IPS-18c (cell line): ENCODE results near the gene PHRF1.
"Not testable (repeated sequence)": the region's sequence is repeated elsewhere in the genome, so short reads cannot be mapped to it uniquely, and the experiment has no call there.

Experiments
- H3K4me3 ChIP-seq: 2 replicates; pipeline ENCODE4 v1.7.0; 2013; ENCODE audit warnings: low read depth, mild to moderate bottlenecking, low read length, moderate library complexity; ENCODE audit not compliant: insufficient read depth
- H3K9me3 ChIP-seq: one replicate; pipeline ENCODE4 v1.6.1; 2013; ENCODE audit warnings: mild to moderate bottlenecking, low read length, moderate library complexity; ENCODE audit not compliant: control insufficient read depth, insufficient read depth

Gene PHRF1

DNA sequence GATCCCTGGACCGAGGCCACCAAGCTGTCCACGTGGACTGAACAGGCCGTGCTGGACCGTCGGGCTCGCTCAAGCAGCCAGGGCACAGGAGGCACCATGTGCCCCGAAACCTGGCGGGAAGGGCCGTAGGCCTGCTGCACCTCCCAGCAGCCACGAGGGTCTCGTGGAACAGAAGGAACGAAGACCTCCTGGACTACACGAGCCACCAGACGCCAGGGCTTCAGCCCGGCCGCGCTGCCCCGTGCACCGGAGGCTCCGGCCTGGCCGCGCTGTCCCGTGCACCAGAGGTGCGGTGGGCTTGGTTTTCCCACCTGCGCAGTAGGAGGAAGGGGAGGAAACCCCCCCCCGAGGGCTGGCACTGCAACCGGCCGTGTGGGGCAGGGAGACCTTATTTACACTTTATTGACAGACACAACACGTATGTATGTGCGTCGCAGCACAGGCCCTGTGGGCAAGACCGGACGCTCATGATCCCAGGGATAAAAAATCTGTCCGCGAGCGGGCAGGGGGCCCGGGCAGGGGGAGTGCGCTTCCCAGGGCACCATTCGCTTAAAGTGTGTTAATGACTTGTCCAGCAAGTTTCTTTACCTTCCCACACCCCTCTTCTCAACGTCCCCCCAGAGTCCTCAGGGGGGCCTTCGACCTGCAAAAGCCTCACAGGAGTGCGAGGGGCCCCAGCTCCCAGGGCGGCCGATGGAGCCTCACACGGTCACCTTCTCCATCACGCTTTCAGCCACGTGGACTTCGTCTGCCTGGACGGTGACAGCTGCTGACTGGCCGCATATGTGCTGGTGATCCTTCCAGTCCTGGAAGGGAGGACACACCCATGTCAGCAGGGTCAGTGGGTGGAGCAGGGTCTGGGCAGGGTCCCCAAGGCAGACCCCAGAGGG lies 67.8 kb downstream of the PHRF1 start:
- Histone ChIP-seq H3K9me3 (no peaks in the 10 kb centered on the region), H3K4me3 (no peak overlapping the region)

DNA sequence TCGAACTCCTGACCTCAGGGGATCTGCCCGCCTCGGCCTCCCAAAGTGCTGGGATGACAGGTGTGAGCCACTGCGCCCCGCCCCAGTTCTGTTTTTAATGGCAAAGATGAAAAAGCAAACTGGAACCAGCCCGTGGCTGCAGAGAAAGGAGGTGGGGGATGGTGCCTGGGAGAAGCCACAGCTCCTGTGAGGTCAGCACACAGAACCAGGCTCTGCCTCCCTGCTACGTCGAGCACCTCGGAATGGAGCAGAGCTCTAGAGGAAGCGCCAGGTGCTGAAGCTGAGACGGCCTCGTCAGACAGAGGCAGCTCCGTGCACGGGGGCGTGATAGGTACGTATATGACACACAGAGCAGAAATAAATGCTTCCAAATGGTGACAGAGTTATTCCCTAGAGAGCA lies 69.3 kb downstream of the PHRF1 start:
- Histone ChIP-seq H3K9me3 (no peaks in the 10 kb centered on the region), H3K4me3 (no peak overlapping the region)

- Histone ChIP-seq H3K4me3 (no peak overlapping the region), H3K9me3 (no peaks in the 10 kb centered on the region)
Observed at GRCh38 chr11:646214-646613, 69.9 kb downstream of the PHRF1 start.

- not testable (repeated sequence) for H3K9me3 ChIP-seq, H3K4me3 ChIP-seq
Observed at GRCh38 chr11:647672-648158, 71.4 kb downstream of the PHRF1 start.

GRCh38 chr11:650482-650881 lies 74.2 kb downstream of the PHRF1 start:
- H3K4me3 ChIP-seq: no peak overlapping the region
- no peaks in the 10 kb centered on the region for H3K9me3 ChIP-seq

DNA sequence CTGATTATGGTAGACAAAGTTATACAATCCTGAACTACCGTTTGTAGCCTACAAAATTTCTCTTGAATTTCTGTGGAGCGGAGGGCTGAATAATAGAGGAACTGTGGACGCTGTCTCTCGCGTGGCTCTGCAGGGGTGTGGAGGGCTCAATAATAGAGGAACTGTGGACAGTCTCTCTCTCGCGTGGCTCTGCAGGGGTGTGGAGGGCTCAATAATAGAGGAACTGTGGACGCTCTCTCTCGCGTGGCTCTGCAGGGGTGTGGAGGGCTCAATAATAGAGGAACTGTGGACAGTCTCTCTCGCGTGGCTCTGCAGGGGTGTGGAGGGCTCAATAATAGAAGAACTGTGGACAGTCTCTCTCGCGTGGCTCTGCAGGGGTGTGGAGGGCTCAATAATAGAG lies 76.9 kb downstream of the PHRF1 start:
- H3K4me3 ChIP-seq, H3K9me3 ChIP-seq: not testable (repeated sequence)

DNA sequence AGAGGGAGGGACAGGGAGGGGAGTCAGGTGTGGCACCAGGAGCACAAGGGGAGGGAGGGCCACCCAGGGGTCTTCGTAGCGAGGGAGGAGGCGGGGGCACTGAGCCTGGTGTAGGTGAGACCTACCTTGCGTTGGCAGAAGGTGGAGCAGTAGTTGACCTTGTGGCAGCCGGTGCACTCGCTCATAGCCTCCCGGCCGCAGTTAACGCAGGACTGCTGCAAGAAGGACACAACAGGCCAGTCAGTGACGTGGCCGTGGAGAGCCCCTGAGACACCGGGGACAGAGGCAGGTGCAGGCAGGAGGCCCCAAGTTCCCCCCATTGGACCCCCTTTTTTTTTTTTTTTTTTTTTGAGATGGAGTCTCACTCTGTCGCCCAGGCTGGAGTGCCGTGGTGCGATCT lies 77.6 kb downstream of the PHRF1 start:
- H3K4me3 ChIP-seq: no peak overlapping the region

GRCh38 chr11:654444-654843 lies 78.2 kb downstream of the PHRF1 start:
- H3K9me3 ChIP-seq, H3K4me3 ChIP-seq: not testable (repeated sequence)

More for the DNA sequence above, 77.6 kb downstream of the PHRF1 start:
- no peaks in the 10 kb centered on the region for H3K9me3 ChIP-seq

GRCh38 chr11:655036-655726 lies 78.9 kb downstream of the PHRF1 start:
- no peaks in the 10 kb centered on the region for H3K9me3 ChIP-seq
- H3K4me3 ChIP-seq: no peak overlapping the region

DNA sequence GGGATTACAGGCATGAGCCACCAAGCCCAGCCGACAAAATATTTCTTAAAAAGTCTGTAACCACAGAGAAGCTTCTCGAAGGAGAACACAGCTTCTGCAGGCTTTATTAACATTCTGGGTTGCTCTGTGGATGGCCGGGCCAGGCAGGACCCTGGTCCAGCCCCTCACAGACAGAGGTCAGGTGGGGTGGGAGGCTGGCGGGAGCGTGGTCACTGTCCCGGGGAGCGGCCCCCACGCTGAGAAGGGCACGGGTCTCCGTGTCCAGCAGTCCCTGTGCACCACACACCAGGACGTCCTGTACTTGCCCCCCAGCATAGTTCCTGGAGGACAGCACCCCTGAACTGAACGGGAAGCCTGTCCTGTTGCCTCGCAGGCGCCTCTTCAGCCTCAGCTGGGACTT lies 80.2 kb downstream of the PHRF1 start:
- no peaks in the 10 kb centered on the region for H3K9me3 ChIP-seq
- H3K4me3 ChIP-seq: no peak overlapping the region

DNA sequence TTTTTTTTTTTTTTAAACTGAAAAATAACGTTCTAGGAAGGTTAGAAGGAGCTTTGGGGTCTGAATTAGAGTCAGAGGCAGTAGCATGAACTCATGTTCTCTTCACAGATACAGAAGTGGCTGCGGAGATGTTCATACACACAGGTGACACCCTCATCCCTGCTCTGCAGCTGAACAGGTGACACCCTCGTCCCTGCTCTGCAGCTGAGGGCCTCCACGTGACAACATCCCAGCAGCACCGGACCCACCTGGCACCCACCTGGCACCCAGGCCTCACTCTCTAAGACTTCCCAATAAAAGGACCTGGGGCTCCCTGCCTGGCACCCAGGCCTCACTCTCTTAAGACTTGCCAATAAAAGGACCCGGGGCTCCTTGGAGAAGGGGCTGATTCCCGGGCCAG lies 80.6 kb downstream of the PHRF1 start:
- Histone ChIP-seq H3K4me3 (no peak overlapping the region), H3K9me3 (no peaks in the 10 kb centered on the region)

- H3K9me3 ChIP-seq: no peaks in the 10 kb centered on the region
Observed at GRCh38 chr11:657691-658126, 81.4 kb downstream of the PHRF1 start.

DNA sequence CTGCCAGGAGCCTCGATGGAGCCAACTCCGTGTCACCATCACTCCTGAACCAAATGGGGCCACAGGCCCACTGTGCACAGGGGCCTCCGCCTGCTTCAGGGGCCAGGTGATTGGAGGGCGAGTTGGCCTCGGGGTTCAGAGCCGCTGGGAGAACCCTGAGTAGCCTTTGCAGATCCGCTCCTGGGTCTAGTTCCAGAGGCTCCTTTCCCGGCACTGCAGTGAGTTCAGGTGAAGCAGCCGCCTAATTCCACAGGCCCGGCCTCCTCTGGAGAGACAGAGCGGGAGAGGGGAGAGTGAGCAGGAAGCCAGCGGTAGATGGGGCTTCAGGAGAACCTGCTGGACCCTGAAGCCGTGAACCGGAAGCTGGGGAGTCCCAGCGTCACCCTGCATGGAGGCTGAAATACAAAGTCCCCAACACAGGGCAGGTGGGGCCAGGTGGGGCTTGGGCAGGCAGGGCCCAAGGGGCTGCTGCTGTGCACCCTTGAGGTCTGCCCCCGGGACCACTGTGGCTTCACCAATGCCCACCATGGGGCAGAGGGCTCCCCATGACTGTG lies 83.3 kb downstream of the PHRF1 start:
- Histone ChIP-seq H3K4me3 (no peak overlapping the region), H3K9me3 (no peaks in the 10 kb centered on the region)

More at GRCh38 chr11:657691-658126, 81.4 kb downstream of the PHRF1 start:
- no peak overlapping the region for H3K4me3 ChIP-seq

DNA sequence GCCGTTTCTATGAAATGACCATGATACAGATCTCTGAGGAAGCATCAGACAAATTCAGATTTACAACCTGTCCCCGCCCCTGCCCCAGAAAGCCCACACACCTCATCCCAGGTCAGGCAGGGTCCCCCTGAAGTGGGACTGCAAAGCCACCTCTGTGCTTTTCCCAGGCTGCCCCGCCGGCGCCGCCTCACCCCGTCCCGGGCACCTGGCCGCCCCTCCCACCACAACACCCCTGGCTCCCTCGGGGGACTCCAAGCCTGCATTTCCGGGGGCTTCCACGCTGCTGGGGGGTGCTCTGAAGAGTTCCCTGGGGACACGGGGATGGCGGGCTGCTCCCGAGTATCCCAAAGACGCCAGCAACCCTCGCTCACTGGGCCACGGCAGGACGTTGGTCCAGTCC lies 84.0 kb downstream of the PHRF1 start:
- Histone ChIP-seq H3K4me3 (no peak overlapping the region), H3K9me3 (no peaks in the 10 kb centered on the region)

DNA sequence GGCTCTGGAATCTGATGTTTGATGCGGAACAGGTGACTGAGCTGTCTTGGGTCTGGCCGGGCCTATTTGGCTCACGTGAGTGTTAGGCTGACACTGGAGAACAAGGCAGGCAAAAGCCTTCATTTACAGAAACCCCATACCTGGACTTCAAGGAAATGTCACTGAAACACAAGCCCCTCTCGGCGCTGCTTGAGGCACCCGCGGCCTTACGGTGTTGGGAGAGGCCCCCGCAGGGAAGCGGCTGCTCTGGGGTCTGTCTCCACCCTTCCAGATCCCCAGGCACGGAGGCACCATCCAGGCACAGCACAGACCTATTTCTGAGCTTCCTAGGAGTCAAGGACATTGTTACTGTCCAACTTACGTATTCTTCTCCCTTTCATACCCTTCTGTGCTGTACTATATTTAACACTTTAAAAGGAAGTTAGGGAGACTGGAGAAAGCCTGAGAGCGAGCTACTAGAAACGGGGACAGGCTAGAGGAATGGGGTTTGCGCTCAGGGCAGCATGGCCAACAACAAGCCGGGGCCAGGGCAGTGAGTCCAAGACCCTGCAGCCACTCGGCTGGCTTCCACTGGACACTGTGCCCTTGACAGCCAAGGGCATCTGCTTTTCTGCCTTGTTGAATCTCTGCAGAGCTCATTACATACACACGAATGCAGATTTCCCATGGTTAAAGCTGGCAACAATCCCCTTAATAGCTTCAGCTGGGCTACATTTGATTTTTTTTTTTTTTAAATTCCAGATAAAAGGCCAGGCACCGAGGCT lies 84.6 kb downstream of the PHRF1 start:
- H3K9me3 ChIP-seq: no peaks in the 10 kb centered on the region
- H3K4me3 ChIP-seq: no peak overlapping the region
